HL-60 (cell line): ENCODE results near the gene NOP16.

Source experiments
- GABPA ChIP-seq: IDR thresholded peaks from 2 replicates; pipeline ENCODE4 v1.6.1; 2012; ENCODE audit warnings: low read depth
- POLR2AphosphoS5 ChIP-seq: IDR thresholded peaks from 2 replicates; pipeline ENCODE4 v1.6.1; 2012; ENCODE audit warnings: low read depth
- TF ChIP-seq, protein P1 (sequence below): IDR thresholded peaks from one replicate; pipeline ENCODE4 v1.5.1; 2011; ENCODE audit warnings: low read length, control low read depth, inconsistent platforms; ENCODE audit not compliant: insufficient read depth
- TF ChIP-seq, protein P2 (sequence below): IDR thresholded peaks from 2 replicates; pipeline ENCODE4 v1.6.1; 2012; ENCODE audit warnings: low read depth; ENCODE audit not compliant: insufficient replicate concordance

GRCh38 chr5:176429972-176430371 lies 41.6 kb upstream of the NOP16 start:
- TF ChIP-seq, protein P1, sequence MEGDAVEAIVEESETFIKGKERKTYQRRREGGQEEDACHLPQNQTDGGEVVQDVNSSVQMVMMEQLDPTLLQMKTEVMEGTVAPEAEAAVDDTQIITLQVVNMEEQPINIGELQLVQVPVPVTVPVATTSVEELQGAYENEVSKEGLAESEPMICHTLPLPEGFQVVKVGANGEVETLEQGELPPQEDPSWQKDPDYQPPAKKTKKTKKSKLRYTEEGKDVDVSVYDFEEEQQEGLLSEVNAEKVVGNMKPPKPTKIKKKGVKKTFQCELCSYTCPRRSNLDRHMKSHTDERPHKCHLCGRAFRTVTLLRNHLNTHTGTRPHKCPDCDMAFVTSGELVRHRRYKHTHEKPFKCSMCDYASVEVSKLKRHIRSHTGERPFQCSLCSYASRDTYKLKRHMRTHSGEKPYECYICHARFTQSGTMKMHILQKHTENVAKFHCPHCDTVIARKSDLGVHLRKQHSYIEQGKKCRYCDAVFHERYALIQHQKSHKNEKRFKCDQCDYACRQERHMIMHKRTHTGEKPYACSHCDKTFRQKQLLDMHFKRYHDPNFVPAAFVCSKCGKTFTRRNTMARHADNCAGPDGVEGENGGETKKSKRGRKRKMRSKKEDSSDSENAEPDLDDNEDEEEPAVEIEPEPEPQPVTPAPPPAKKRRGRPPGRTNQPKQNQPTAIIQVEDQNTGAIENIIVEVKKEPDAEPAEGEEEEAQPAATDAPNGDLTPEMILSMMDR: no peak
- TF ChIP-seq GABPA (no peak), POLR2AphosphoS5 (no peak)
- TF ChIP-seq, protein P2, sequence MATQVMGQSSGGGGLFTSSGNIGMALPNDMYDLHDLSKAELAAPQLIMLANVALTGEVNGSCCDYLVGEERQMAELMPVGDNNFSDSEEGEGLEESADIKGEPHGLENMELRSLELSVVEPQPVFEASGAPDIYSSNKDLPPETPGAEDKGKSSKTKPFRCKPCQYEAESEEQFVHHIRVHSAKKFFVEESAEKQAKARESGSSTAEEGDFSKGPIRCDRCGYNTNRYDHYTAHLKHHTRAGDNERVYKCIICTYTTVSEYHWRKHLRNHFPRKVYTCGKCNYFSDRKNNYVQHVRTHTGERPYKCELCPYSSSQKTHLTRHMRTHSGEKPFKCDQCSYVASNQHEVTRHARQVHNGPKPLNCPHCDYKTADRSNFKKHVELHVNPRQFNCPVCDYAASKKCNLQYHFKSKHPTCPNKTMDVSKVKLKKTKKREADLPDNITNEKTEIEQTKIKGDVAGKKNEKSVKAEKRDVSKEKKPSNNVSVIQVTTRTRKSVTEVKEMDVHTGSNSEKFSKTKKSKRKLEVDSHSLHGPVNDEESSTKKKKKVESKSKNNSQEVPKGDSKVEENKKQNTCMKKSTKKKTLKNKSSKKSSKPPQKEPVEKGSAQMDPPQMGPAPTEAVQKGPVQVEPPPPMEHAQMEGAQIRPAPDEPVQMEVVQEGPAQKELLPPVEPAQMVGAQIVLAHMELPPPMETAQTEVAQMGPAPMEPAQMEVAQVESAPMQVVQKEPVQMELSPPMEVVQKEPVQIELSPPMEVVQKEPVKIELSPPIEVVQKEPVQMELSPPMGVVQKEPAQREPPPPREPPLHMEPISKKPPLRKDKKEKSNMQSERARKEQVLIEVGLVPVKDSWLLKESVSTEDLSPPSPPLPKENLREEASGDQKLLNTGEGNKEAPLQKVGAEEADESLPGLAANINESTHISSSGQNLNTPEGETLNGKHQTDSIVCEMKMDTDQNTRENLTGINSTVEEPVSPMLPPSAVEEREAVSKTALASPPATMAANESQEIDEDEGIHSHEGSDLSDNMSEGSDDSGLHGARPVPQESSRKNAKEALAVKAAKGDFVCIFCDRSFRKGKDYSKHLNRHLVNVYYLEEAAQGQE: no peak
